Upper lobe of right lung (tissue), 1 donor: ENCODE measurements around the gene ZNF823. TPM values are rescaled to one million over a fixed set of nuclear protein-coding genes. Genes with fewer than 3 reads are reported as not detected.

ENCODE experiments used
- ATAC-seq: fragments of 200-7000 bp; cut with Tn5 transposase; one replicate; pipeline ENCODE4 v1.9.1; 2020; ENCODE audit warnings: mild to moderate bottlenecking, moderate library complexity
- DNase-seq: peaks from one replicate; pipeline ENCODE4 v3.0.0-alpha.2; 2020
- H3K27ac ChIP-seq: fragments of 200-600 bp; one replicate; pipeline ENCODE4 v1.8.0; 2022
- H3K27me3 ChIP-seq: fragments of 200-600 bp; one replicate; pipeline ENCODE4 v1.8.0; 2022; ENCODE audit warnings: mild to moderate bottlenecking
- H3K36me3 ChIP-seq: fragments of 200-600 bp; one replicate; pipeline ENCODE4 v1.8.0; 2022
- H3K4me1 ChIP-seq: fragments of 200-600 bp; one replicate; pipeline ENCODE4 v1.8.0; 2022
- H3K4me3 ChIP-seq: fragments of 200-600 bp; one replicate; pipeline ENCODE4 v1.8.0; 2022; ENCODE audit warnings: mild to moderate bottlenecking
- H3K9me3 ChIP-seq: fragments of 200-600 bp; one replicate; pipeline ENCODE4 v1.8.0; 2022
- intact Hi-C: fragments of 100-400 bp; cut with DNase I; formaldehyde crosslinking; loops from one replicate; pipeline ENCODE4 v1.11.0; 2022
- total RNA-seq: library from RNA; stranded (reverse); fragmentation: NEBNext Ultra II Directional; extraction: Animal tissue kit (Norgen Biotek cat#: 25700); gene quantifications from one replicate; pipeline ENCODE4 v1.2.1, GENCODE V29; 2021
- TF ChIP-seq, protein P1 (sequence below): fragments of 200-600 bp; IDR thresholded peaks from one replicate; pipeline ENCODE4 v1.8.0; 2022; ENCODE audit warnings: antibody characterized with exemption
- donor health status: DM: no; HTN: yes; CAD: no; lungs with severe emphysema.

The ZNF823 gene
- total RNA-seq, 1 donor from 2014 or later, result 5.6 TPM

DNA sequence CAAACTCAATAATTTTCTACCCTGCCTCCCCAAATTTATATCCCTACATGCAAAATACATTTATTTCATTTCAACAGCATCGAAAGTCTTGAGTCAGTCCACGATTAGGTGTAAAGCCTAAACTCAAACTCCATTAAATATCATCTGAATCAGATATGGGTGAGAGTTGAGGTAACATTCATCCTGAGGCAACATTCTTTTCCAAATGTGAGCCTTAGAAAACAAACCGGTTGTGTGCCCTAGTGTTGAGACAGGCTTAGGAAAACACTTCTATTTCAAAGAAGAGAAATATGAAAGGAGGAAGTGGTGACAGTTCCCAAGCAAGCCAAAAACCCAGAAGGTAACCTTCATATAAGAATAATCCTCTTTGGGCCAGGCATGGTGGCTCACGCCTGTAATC, 15.9 kb upstream of the ZNF823 start:
- TF ChIP-seq, protein P1, sequence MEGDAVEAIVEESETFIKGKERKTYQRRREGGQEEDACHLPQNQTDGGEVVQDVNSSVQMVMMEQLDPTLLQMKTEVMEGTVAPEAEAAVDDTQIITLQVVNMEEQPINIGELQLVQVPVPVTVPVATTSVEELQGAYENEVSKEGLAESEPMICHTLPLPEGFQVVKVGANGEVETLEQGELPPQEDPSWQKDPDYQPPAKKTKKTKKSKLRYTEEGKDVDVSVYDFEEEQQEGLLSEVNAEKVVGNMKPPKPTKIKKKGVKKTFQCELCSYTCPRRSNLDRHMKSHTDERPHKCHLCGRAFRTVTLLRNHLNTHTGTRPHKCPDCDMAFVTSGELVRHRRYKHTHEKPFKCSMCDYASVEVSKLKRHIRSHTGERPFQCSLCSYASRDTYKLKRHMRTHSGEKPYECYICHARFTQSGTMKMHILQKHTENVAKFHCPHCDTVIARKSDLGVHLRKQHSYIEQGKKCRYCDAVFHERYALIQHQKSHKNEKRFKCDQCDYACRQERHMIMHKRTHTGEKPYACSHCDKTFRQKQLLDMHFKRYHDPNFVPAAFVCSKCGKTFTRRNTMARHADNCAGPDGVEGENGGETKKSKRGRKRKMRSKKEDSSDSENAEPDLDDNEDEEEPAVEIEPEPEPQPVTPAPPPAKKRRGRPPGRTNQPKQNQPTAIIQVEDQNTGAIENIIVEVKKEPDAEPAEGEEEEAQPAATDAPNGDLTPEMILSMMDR, result no peak
- H3K27me3 ChIP-seq, result no peaks in the 10 kb centered on the region
- H3K4me1 ChIP-seq, result no peaks in the 10 kb centered on the region
- no peak overlapping the region for H3K27ac ChIP-seq
- H3K9me3 ChIP-seq, result no peaks in the 10 kb centered on the region
- intact Hi-C loops, result no loop called here
- no peaks in the 10 kb centered on the region for H3K36me3 ChIP-seq
- H3K4me3 ChIP-seq, result no peak overlapping the region
- DNase-seq (no peak), ATAC-seq (no peak)

- Histone ChIP-seq H3K27me3 (no peaks in the 10 kb centered on the region), H3K27ac (no peak overlapping the region), H3K36me3 (no peaks in the 10 kb centered on the region), H3K9me3 (no peaks in the 10 kb centered on the region), H3K4me3 (no peak overlapping the region), H3K4me1 (no peaks in the 10 kb centered on the region)
- TF ChIP-seq, protein P1, result no peak
- intact Hi-C loops, result no loop called here
- DNase-seq (no peak), ATAC-seq (no peak)
Observed at GRCh38 chr19:11752244-11752736, 13.5 kb upstream of the ZNF823 start.

GRCh38 chr19:11749751-11750150, 11.0 kb upstream of the ZNF823 start:
- TF ChIP-seq, protein P1, result no peak
- H3K4me1 ChIP-seq, result no peaks in the 10 kb centered on the region
- H3K27me3 ChIP-seq, result no peaks in the 10 kb centered on the region
- ATAC-seq (no peak), DNase-seq (no peak)
- H3K4me3 ChIP-seq, result no peak overlapping the region
- no peaks in the 10 kb centered on the region for H3K9me3 ChIP-seq
- no peak overlapping the region for H3K27ac ChIP-seq
- H3K36me3 ChIP-seq, result no peaks in the 10 kb centered on the region
- intact Hi-C loops, result no loop called here

DNA sequence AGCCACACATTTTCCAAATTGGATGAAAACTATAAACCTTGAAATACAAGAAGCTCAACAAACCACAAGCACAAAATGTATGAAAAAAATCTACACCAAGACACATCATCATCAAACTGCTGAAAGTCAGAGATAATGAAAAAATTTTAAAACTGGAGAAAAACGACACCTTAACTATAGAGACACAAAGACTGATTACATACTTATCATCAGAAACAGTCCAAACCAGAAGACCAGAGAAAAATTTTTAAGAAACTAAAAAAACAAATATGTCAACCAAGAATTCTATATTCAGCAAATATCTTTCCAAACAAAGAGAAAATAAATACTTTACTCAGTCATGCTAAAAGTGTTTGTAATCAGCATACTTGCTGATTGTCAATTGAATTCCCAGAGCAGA, 8.5 kb upstream of the ZNF823 start:
- no peaks in the 10 kb centered on the region for H3K27me3 ChIP-seq
- no peak overlapping the region for H3K4me3 ChIP-seq
- no peaks in the 10 kb centered on the region for H3K4me1 ChIP-seq
- TF ChIP-seq, protein P1, result no peak
- H3K36me3 ChIP-seq, result no peaks in the 10 kb centered on the region
- no peak overlapping the region for H3K27ac ChIP-seq
- intact Hi-C loops, result no loop called here
- H3K9me3 ChIP-seq, result no peaks in the 10 kb centered on the region
- no peak for ATAC-seq
- DNase-seq, result no peak

- Histone ChIP-seq H3K27ac (no peak overlapping the region), H3K27me3 (no peaks in the 10 kb centered on the region), H3K4me1 (no peaks in the 10 kb centered on the region), H3K4me3 (no peak overlapping the region), H3K36me3 (no peaks in the 10 kb centered on the region), H3K9me3 (no peaks in the 10 kb centered on the region)
- TF ChIP-seq, protein P1, result no peak
- no peak for DNase-seq
- no peak for ATAC-seq
- intact Hi-C loops, result no loop called here
Observed at GRCh38 chr19:11745869-11746268, 7.1 kb upstream of the ZNF823 start.
